ENCODE measurements around the gene LRRC8C.

DNA sequence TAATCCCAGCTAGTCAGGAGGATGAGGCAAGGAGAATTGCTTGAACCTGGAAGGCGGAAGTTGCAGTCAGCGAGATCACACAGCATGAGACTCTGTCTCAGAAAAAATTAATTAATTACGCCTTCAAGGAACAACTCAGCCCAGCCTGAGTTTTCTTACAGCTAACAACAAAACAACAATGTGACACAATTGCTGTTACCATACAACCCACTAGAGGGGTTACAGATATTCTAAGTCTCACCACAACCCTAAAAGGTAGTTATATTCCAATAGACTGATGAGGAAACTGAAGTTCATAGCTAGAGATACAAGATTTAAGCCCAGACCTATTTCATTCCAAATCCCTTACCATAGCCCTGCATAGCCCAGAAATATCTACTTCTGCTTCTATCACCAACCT, 2.9 kb upstream of the LRRC8C start:
- no peak for TF ChIP-seq POLR2A (IDR thresholded peaks at IDR 0.05)
- TF ChIP-seq, protein P1, sequence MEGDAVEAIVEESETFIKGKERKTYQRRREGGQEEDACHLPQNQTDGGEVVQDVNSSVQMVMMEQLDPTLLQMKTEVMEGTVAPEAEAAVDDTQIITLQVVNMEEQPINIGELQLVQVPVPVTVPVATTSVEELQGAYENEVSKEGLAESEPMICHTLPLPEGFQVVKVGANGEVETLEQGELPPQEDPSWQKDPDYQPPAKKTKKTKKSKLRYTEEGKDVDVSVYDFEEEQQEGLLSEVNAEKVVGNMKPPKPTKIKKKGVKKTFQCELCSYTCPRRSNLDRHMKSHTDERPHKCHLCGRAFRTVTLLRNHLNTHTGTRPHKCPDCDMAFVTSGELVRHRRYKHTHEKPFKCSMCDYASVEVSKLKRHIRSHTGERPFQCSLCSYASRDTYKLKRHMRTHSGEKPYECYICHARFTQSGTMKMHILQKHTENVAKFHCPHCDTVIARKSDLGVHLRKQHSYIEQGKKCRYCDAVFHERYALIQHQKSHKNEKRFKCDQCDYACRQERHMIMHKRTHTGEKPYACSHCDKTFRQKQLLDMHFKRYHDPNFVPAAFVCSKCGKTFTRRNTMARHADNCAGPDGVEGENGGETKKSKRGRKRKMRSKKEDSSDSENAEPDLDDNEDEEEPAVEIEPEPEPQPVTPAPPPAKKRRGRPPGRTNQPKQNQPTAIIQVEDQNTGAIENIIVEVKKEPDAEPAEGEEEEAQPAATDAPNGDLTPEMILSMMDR (IDR thresholded peaks at IDR 0.05): no peak

Measured in heart left ventricle (tissue), 13 donors.